HG03103 (cell line): ENCODE results near the gene RALGDS.

Source experiments
- ATAC-seq: cut with Tn5 transposase; IDR thresholded peaks from one replicate; pipeline ENCODE4 v1.9.1; 2021; ENCODE audit warnings: low read depth; ENCODE audit not compliant: unreplicated experiment

RALGDS gene

DNA sequence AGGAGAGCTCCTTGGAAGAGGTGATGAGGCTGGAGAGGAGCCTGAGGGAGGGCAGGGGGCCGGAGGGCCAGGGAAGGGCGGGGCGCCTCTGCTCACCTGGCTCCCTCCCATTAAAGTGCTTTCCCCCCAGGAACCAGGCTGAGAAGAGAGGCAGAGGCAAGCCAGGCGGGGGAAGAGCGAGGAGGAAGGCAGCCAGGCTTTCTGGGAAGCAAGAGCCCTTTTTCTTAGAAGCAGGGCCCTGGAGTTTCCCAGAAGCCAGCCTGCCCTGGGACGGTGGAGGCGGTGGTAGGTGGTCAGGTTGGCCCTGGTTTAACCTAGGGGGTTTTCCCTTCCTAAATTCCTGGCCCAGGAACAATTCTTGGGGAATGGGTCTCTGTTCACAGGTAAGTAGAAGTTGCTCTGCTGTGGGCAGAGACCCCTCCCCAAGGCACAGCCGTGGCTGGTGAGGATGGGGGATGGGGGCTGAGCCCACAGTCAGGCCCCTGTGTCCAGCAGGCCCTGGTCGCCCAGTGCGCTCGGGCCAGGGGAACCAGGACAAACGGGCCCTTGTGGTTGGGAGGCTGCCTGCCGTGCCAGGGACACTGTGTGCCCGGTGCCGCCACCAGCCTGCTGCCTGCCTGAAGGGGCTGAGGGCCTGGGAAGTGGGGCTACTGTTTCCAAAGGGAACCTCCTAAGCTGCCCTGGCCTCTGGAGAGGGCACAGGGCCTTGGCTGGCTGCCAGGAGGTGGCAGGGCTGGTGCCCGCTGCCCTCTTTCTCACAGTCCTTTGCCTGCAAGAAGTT, 16.6 kb upstream of the RALGDS start:
- ATAC-seq: no peak

DNA sequence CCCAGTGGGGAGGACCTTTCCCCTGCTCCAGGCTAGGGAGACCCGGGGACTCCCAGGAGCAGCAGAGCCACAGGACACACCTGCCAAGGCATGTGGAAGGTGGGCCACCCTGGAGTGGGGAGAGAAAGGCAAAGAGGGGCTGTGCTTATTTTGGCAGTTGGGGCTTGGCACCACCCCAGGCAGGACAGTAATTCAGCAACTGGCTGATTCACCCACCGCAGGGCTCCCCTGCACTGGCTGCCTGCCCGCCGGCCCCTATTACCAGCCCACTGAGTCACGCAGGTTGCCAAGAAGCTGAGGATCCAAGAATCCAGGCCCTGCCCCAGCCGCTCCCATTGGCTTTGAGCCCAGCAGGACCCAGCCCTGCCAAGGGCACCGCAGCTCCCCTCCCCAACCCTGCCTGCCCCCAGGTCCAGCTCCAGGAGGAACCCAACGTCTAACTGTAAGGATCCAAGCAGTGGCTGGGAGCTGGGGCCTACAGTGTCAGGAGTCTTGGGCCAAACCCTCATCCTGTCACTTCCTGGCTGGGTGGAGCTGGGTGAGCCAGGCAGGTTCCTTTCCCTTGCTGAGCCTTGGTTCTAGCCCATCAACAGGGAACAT, 14.2 kb upstream of the RALGDS start:
- ATAC-seq: no peak

DNA sequence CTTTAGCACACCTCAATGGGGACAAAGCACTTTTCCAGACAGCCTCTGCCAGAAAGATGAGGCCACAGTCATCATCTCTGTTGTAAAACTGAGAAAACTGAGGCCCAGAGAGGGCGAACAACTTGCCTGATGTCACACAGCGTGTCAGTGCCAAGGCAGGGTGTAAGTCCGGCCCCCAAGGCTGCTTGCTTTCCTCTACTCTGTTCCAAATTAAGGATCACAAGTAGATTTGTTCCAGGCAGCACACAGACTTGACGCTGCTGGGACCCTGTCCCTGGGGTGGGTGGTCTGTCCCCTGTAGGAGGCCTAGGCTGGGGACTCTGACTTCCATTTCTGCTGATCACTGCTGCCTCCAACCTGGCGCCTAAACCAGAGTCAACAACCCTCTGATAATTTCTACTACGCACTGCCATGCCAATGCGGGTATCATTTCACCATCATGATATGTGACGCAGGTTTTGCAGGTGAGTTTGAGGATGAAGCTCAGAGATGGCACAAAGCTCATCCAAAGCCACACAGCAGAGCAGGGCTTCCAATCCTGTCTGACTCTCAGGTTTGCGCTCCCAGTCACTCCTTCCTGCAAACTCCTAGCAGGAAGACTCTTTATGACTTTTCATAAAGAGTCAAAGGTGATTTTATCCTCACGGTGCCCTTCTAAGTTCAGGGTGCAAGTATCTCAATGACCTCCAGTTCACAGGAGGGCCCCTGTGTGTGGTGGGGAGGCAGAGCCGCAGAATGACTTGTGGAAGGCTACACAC, 13.5 kb upstream of the RALGDS start:
- ATAC-seq: no peak

DNA sequence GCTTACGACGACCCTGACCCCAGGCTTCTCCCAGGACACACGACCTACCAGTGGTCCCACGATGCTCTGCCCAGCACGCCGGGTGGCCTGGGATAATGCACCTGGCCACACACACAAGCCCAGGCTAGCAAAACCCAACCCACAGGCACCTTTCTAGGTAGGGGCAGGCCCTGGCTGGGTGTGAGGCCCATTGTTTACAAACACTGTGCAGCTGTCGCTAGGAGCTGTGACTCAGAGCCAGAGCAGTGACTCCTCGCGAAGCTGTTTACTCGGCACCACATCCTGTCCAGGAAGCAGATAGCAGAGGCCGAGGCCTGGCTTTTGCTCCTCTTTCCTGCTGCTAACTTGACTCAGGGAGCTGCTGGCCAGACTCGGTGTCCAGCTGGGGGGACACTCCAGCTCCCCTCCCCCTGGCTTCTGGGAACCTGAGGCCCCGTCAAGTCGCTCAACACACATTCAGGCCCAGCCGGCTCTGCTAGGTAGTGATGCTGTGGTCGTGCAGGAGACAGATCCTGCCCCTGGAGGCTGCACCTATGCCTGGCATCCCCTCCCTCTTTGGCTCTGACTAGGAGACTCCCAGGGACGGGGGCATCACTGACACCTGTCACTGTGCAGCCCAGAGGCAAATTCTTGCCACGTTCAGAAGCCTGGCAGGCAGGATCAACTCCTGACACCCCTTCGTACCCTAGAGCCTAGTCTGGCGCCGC, 12.8 kb upstream of the RALGDS start:
- ATAC-seq: peak; percentile 86

DNA sequence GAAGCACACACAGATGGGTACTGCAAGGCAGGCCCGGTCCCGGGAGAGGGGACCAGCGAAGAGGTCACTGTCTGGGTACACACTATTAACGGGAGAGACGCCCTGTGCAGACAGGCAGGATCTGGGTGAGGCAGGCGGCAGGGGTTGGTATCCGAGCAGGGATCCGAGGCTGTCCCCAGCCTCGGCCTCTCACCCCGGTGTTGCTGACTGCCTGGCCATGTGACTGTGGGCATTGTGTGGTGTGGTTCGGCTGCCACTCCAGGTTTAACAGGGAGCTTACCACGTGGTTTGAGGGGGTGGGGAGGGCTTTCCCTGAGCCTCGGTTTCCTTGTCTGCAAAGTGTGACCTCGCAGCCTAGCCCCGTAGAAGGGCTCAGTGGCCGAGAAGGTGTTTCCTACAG, 11.1 kb upstream of the RALGDS start:
- ATAC-seq: no peak

DNA sequence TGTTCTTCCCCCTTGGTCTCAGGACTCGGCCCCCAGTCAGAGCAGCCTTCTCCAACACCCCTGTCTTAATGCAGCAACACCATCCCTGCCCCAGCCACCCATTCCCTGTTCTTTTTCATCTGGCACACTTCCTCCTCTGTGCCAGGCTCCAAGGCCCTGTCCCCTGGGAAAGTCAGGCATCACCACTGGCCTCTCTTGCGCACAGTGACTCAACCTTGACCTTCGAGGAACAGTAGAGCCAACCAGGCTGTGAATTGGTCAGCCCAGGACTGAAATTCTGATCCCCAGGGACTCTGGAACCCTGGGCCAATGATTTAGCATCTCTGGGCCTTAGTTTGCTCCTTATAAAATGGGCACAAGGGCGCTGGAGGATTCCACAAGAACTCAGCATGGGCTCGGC, 10.5 kb upstream of the RALGDS start:
- no peak for ATAC-seq

DNA sequence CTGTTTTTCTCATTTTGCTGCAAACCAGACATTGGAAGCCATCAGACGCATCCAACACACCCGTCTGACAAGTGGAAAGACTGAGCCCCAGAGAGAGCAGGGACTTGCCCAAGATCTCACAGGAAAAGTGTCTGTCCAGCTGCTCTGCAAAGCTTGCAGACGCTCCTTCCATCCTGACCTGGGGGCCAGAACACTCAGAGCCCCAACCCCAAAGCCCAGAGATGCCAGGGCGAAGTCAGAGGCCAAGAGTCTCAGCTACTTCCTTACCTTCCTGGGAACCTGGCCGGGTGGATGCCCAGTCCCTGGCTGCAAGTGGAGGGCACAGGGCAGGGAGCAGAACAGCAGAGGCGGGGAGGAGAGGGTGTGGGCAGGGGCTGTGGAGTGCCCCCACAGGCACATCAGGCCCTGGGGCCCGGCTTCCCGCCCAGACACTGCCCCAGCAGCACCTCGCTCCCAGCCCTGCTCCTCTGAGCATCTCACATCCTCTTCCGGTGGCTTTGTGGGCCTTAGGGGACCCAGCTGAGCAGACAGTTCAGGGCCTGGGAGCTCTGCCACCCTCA, 9.7 kb upstream of the RALGDS start:
- no peak for ATAC-seq

DNA sequence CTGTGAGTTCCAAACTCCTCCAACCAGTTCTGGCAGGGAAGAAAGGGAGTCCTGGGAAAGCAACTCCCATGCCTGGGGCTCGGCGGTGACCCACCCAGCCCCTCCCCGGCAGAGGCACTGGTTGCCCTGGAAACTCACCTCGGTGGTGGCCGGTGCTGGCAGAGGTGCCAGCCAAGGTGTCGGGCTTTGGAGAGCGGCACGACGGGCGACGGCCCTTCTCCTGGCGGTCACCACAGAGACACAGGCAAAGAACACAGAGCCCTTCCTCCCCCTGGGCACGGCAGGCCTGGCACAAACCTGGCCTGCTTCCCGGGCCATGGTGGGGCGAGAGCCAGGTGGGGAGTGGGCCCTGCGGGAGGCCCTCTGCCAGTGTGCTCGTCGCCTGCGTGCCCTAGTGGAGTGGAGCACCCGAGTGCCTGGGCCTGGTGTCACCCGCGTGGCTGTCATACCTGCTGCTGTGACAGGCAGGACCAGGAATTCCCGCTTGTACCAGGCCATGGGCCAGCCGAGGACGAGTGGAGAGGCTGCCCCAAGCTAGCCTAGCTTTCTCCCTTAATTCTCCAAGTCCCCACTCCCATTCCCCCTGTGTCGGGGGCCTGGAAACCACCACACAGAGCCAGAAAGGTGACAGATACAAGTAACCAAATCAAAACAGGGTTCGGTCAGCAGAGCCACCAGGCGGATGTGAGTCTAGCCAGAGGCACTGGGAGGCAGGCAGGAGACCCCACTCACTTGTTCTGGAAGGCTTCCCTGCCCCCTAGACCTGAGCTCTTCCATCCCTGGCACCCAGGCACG, 8.2 kb upstream of the RALGDS start:
- ATAC-seq: no peak

DNA sequence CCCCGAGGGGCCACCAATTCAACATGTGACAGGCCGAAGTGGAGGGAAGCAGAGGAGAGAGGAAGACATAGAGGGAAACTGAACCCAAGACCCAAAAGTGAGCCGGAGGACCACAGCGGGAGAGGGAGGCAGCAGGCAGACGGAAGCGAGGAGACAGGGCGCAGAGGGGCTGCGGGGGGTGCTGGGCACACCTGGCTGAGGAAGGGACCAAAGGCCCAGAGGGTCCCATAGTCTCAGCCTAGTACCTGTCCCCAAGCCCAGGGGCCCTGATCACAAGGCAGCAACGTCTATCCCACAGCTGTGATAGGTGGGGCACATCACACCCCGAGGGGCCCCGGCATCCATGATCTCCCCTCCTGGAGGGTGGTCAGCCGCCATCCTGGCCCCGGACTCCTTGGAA, 7.1 kb upstream of the RALGDS start:
- ATAC-seq: no peak

DNA sequence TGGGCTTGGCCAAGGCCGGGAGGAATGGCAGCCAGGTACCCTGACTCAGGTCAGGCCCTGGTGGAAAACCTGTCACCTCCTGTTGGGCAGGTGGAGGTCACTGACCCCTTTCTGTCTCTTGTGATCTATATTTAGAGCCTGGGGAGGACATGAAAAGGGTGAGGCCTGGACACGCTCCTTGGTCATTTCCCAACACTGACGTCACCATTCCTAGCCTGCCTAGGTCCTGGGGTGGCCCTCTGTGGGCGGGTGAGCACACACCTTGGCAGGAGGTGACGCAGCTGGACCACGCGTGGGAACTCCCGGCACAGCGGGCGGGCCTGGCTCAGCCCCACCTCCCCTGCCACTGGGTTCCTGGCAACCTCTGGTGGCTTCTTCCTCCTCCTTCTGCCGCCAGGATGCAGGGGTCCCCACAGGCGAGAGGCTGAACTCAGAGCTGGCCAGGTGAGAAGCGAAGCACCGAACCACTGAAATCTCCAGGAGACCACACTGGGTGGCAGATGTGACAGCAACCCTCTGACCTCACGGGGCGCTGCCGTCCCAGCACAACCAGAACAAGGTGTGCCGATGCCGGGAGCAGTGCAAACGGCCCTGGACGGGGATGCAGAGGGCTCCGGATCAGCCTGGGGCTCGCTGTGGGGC, 6.4 kb upstream of the RALGDS start:
- no peak for ATAC-seq

DNA sequence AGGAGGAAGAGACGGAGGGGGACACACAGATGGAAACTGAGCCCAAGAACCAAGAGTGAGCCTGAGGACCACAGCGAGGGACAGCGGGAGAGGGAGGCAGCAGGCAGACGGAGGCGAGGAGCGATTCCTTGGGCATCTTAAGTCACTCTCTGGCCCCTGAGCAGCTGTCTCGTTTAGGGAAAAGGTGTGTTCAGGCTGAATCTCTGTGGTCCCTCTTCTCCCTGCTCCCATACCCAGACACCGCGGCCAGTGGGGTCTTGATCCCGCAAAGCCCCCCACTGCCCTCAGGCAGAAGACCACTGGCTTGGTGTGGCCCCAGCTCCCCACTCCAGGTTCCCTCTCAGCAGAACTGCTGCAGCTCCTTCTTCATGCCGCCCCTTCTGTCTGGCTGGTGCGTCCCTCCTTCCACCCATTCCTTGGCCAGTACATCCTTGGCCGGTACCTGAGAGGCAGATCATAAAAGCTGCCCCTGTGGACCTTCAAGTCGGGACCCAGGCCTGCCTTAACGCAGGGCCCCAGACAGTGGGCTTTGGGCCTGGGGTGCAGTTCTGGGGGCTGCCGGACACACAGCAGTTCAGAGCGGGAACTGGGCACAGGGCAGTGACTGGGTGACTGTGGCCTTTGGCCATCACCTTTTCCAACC, 5.8 kb upstream of the RALGDS start:
- no peak for ATAC-seq

DNA sequence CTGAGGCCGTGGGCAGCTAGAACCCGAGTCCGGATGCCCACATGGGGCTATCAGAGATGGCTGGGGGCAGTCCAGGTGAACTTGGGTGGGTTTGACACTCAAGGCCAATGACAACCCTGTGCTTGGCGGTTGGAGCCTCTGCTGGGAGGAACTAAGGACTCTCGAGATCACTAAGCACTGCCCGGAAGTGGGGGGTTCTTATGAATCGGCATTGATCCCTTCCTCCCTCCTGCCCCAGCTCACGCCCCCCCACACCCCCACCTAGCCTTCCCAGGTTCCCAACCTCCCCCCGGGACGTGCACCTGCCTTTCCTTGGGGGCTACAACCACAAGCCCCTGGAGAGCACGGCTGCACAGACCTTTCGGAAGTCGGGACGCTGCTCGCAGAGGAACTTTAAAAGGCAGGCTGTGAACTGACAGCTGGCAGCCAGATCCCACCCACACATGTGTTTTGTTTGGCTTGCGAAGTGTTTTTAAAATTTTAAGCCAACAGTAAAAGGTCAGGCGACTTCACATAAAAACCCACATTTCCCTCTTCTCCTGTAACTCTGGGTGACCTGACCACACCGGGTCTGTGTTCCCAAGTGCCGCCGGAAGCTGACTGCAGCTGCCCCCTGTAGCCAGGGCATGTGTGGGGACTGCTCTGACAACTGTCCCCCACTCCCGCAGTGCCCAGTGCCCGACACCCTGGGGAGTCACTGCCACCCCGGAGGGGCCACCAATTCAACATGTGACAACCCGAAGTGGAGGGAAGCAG, 5.1 kb upstream of the RALGDS start:
- no peak for ATAC-seq

DNA sequence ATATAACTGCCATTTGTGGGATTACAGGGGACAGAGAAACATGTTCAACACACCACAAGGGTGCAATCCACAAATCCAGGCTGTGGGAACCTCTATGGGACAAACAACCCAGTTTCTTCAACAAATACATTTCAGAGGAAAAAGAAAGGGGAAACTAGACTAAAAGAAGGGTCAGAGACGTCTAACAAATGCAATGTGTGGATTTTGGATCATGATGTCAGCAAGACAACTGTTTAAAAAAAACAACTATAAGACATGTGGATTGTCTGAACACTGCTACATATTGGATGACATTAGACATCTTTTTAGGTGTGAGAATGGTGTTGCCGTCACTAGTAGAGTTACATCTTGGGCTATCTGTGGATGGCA, 3.9 kb upstream of the RALGDS start:
- ATAC-seq: no peak

DNA sequence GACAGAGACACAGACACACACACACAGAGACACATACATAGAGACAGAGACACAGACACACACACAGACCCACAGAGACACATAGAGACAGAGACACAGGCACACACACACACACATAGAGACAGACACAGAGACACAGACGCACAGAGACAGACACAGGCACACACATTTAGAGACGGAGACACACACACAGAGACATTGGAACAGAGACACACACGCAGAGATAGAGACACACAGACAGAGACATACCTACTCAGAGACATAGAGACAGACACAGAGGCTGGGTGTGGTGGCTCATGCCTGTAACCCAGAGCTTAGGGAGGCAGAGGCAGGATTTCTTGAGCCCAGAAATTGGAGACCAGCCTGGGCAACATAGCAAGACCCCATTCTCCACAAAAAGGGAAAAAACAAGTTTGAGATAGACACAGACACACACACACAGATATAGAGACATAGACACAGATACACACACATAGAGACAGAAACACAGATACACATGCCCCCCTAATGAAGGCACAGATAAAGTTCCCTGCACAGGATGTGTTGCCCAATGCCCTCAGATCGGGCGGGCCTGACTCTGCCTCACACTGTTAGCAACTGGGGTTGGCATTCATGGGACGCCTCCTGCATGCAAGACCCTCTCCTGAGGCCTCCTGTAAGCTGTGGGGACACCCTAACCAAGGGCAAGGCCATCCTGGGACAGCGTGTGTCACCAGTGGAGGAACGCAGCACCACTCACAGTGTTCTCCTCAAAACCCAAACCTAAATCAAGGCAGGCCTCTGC, 3.3 kb upstream of the RALGDS start:
- no peak for ATAC-seq

DNA sequence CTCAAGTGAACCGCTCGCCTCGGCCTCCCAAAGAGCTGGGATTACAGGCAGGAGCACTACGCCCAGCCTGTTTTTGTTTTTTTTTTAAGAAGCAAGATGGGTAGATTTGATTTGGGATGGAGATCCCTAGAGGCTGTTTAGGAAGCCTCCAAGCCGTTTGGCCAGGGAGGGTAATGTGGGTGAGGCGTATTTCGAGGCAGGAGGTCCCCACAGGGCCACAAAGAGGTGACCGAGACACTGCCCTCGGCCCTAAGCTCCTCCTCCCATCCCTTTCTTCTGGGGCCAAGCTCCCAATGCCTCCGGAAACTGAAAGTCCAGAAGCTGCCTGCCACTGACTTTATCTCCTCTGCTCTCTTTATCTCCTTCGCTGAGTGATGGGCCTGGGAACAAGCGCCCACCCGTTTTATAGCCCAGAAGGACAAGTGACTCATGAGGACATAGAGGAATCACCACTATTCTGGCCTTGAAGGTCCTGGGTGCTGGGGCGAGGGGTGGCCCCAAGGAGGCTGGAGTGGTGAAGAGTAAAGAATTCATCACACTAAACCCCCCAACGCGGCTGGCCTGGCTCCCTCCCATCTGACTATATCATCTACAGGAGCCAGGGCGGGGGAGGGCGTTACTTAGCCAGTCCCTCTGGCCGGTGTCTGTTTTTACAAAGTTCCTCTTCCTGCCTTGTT, 2.0 kb upstream of the RALGDS start:
- no peak for ATAC-seq

DNA sequence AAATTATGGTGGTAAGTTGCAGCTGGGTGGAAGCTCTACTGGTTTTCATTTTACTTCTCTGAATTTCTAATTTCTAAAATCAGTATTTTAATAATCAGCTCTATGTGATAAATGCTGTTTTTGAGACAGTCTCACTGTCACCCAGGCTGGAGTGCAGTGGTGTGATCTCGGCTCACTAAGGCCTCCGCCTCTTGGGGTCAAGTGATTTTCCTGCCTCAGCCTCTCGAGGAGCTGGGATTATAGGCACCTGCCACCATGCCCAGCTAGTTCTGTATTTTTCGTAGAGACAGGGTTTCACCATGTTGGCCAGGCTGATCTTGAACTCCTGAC, 1.5 kb upstream of the RALGDS start:
- no peak for ATAC-seq

DNA sequence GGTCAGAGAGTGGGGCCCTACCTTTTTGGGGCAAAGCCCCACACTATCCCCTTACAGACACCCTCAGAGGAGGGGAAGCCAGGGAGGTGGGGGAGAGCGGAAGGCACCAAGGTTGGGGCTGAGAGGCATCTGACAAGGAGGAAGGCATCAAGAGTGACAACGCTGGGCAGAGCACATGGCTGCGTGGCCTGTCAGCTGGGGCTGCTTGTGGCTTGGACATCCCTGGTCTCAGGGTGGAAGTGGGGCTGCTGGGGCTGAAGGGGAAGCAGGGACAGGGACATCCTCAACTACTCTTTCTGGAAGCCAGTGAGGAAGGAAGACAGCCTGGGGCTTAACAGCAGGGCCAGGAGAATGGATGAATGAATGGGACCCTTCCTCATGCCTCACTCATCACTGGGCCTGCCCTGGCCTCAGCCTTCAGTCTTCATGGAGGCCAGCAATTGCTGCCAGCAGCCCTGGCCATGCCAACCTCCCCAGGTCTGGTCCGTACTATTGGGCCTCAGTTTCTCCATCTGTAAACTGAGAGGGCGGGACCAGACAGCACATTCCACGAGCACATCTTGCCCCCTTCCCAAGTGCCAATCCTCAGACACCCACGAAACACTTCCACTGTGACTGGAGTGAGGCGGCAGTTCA, 993 bp upstream of the RALGDS start:
- no peak for ATAC-seq
